Sigmoid colon (tissue), 4 donors: ENCODE data around the gene THAP11.

ENCODE experiments used
- EP300 ChIP-seq, 4 donors: sonication (generic); formaldehyde crosslinking; IDR thresholded peaks; one replicate each; pipeline ENCODE4 v1.6.1; 2017; ENCODE audit warnings: antibody characterized with exemption in 4 of 4
- POLR2A ChIP-seq, 2 donors: fragments of 450-650 bp; IDR thresholded peaks; one replicate each; pipeline ENCODE4 v1.6.1; 2016; ENCODE audit warnings: antibody characterized with exemption in 2 of 2, mild to moderate bottlenecking in 2 of 2, moderate library complexity in 2 of 2

GRCh38 chr16:67884684-67885083, 42.6 kb downstream of the THAP11 start, which contains the start of gene NRN1L:
- TF ChIP-seq POLR2A (IDR thresholded peaks at IDR 0.05) (no peak), EP300 (IDR thresholded peaks at IDR 0.05) (no peak)
